Heart left ventricle (tissue), 16 donors: ENCODE data around the gene LTO1. TPM values are rescaled to one million over a fixed set of nuclear protein-coding genes. Genes with fewer than 3 reads are reported as not detected.

Source experiments
- ATAC-seq, 4 donors: fragments of 200-7000 bp; cut with Tn5 transposase; one replicate each; pipeline ENCODE4 v1.9.1; 2020 to 2022; ENCODE audit warnings: moderate library complexity in 4 of 4, mild to moderate bottlenecking in 3 of 4, moderate number of reproducible peaks in 1 of 4
- DNase-seq, 5 donors: peaks; one replicate each; pipeline ENCODE4 v3.0.0-alpha.2; 2020
- H3K27ac ChIP-seq, 12 donors: fragments of 200-600 bp; sonication (generic) in 4 of 12; one replicate each; pipeline versions ENCODE4 v1.5.0 to v1.8.0; 2016 to 2022; ENCODE audit warnings: mild to moderate bottlenecking in 2 of 12
- H3K27me3 ChIP-seq, 9 donors: fragments of 200-600 bp; sonication (generic) in 2 of 9; one replicate each; pipeline versions ENCODE4 v1.5.1 to v1.8.0; 2016 to 2022; ENCODE audit warnings: mild to moderate bottlenecking in 3 of 9
- H3K36me3 ChIP-seq, 9 donors: fragments of 200-600 bp; sonication (generic) in 2 of 9; one replicate each; pipeline versions ENCODE4 v1.5.0 to v1.8.0; 2018 to 2022; ENCODE audit warnings: mild to moderate bottlenecking in 2 of 9
- H3K4me1 ChIP-seq, 12 donors: fragments of 200-600 bp; sonication (generic) in 4 of 12; one replicate each; pipeline versions ENCODE4 v1.5.0 to v1.8.0; 2016 to 2022; ENCODE audit warnings: mild to moderate bottlenecking in 3 of 12
- H3K4me3 ChIP-seq, 12 donors: fragments of 200-600 bp; sonication (generic) in 4 of 12; one replicate each; pipeline versions ENCODE4 v1.5.0 to v1.8.0; 2017 to 2022; ENCODE audit warnings: mild to moderate bottlenecking in 9 of 12, moderate library complexity in 4 of 12
- H3K9me3 ChIP-seq, 12 donors: fragments of 200-600 bp; sonication (generic) in 4 of 12; one replicate each; pipeline versions ENCODE4 v1.5.0 to v1.8.0; 2016 to 2022; ENCODE audit warnings: mild to moderate bottlenecking in 1 of 12
- CTCF ChIP-seq, 12 donors: fragments of 200-600 bp; sonication (generic) in 4 of 12; IDR thresholded peaks; one replicate each; pipeline versions ENCODE4 v1.5.0 to v1.8.0; 2018 to 2022; ENCODE audit warnings: antibody characterized with exemption in 12 of 12, mild to moderate bottlenecking in 5 of 12
- POLR2A ChIP-seq, 2 donors: fragments of 450-650 bp; IDR thresholded peaks; one replicate each; pipeline ENCODE4 v1.6.1; 2017; ENCODE audit warnings: antibody characterized with exemption in 2 of 2, mild to moderate bottlenecking in 2 of 2, moderate library complexity in 2 of 2
- WGBS, 4 donors: extraction: QIAGEN DNeasy Blood & Tissue Kit in 2 of 4; methylation state at CpG; one replicate each; pipeline versions ENCODE4 v1.1.5 to v1.1.7; 2013 to 2018; 5-methylcytosine and 5-hydroxymethylcytosine counted together
- intact Hi-C, 10 donors: fragments of 100-400 bp; cut with DNase I; formaldehyde crosslinking; loops; one replicate each; pipeline versions ENCODE4 v1.11.1 to v1.14.2; 2022
- polyA plus RNA-seq, 2 donors: library from polyadenylated mRNA; stranded (reverse); fragments of 200-250 nt; gene quantifications; one replicate each; pipeline ENCODE4 v1.2.3, GENCODE V29; 2013
- total RNA-seq, 9 donors: library from RNA; depleted of rRNA in 2 of 9; stranded (reverse); fragments of >200 nt in 2 of 9; fragmentation: NEBNext Ultra II Directional in 3 of 9; extraction: Animal tissue kit (Norgen Biotek cat#: 25700) in 3 of 9; gene quantifications; one replicate each; pipeline versions ENCODE4 v1.1.0 to v1.2.4, GENCODE V29; 2016 to 2023
- donor health status: ischemic (EF 13 %, LVEDD 7.1; RV severe dilation, severe dysfunction).
- donor health status: healthy with polysubstance abuse.
- donor health status: DM: no; HTN: yes; CAD: no.
- donor health status: DM: no; HTN: no; CAD: no.
- donor health status: ischemic (EF 25% LVEDD 6.9; RV normal size, moderate dysfunction).
- donor health status: ischemic (EF 25% LVEDD 5.7; RV mildly dilated, moderate dysfunction).
- donor health status: healthy.
- donor health status: DM: yes; HTN: yes; CAD: no.
- donor health status: ischemic (EF 35%, LVEDD 5.7; RV mildly dilated, moderate dysfunction).
- donor health status: nonischemic (EF 11% LVEDD 7.7; RV severe dilation, severe dysfunction).
- donor health status: DM: yes; HTN: yes; CAD: no.
- donor health status: PGD.
- donor health status: ischemic (EF 29% LVEDD 5.4; RV normal size, mild dysfunction).
- donor health status: nonischemic (EF 23%, LVEDD 6.1; RV moderate dilation, normal function).

Gene LTO1
- total and polyA plus RNA-seq, 11 donors = 4.1 to 14.4 (median 9.4) TPM

GRCh38 chr11:69670158-69670845 is 4.9 kb downstream of the LTO1 start:
- intact Hi-C loops = loop anchor here in 5 of 10 donors (1.0 to 2.0 kb wide), 3 partner anchors 26 to 570 kb away; no protein-coding TSS in a partner anchor
- Histone ChIP-seq H3K4me1 (peaks cover 0 to 32% (median 23%) of the 10 kb centered on the region in 12 donors), H3K4me3 (no peak overlapping the region), H3K36me3 (peaks cover 0 to 77% (median 59%) of the 10 kb centered on the region in 9 donors), H3K27me3 (no peaks in the 10 kb centered on the region), H3K27ac (peak overlapping the region in 4 of 12 donors; percentile 2 to 42 (median 22)), H3K9me3 (no peaks in the 10 kb centered on the region)
- peak; percentile 53 to 78 (median 70) for ATAC-seq
- 26 to 33% (median 30%) methylated on average over 17 to 18 of the region's 18 CpGs for WGBS, 4 donors
- TF ChIP-seq CTCF (IDR thresholded peaks at IDR 0.05) (peak; percentile 91 to 99 (median 96)), POLR2A (IDR thresholded peaks at IDR 0.05) (no peak)
- peak; percentile 84 to 89 (median 88) for DNase-seq

GRCh38 chr11:69669486-69669885 is 5.7 kb downstream of the LTO1 start:
- H3K36me3 ChIP-seq = peaks cover 0 to 85% (median 67%) of the 10 kb centered on the region in 9 donors

GRCh38 chr11:69667619-69668604 is 7.2 kb downstream of the LTO1 start:
- ATAC-seq (no peak), DNase-seq (no peak)
- Histone ChIP-seq H3K27me3 (no peaks in the 10 kb centered on the region), H3K27ac (no peak overlapping the region), H3K4me1 (peaks cover 0 to 16% (median 8%) of the 10 kb centered on the region in 12 donors), H3K4me3 (no peak overlapping the region), H3K9me3 (no peaks in the 10 kb centered on the region), H3K36me3 (peaks cover 0 to 92% (median 75%) of the 10 kb centered on the region in 9 donors)
- intact Hi-C loops = loop anchor here in 2 of 10 donors (5.0 kb wide), 1 partner anchor 566 kb away; no protein-coding TSS in a partner anchor
- 89 to 91% (median 91%) methylated on average over 26 of the region's 26 CpGs for WGBS, 4 donors
- no peak for TF ChIP-seq CTCF (IDR thresholded peaks at IDR 0.05)
- TF ChIP-seq POLR2A (IDR thresholded peaks at IDR 0.05) = no peak

More at GRCh38 chr11:69669486-69669885, 5.7 kb downstream of the LTO1 start:
- H3K27me3 ChIP-seq = no peaks in the 10 kb centered on the region
- DNase-seq (no peak), ATAC-seq (no peak)
- no peak overlapping the region for H3K27ac ChIP-seq
- TF ChIP-seq POLR2A (IDR thresholded peaks at IDR 0.05) (no peak), CTCF (IDR thresholded peaks at IDR 0.05) (no peak)
- H3K4me3 ChIP-seq = no peak overlapping the region
- no peaks in the 10 kb centered on the region for H3K9me3 ChIP-seq
- intact Hi-C loops = loop anchor here in 2 of 10 donors (5.0 kb wide), 1 partner anchor 567 kb away; no protein-coding TSS in a partner anchor
- peaks cover 0 to 32% (median 21%) of the 10 kb centered on the region in 12 donors for H3K4me1 ChIP-seq
- WGBS, 4 donors = 87 to 93% (median 92%) methylated on average over 19 of the region's 19 CpGs
